ENCODE measurements around the gene TMEM198. TPM values are rescaled to one million over a fixed set of nuclear protein-coding genes. Genes with fewer than 3 reads are reported as not detected.

TMEM198 gene
- total and polyA plus RNA-seq, 4 donors: 1.7 to 7.4 (median 2.3) TPM; not detected in 1

DNA sequence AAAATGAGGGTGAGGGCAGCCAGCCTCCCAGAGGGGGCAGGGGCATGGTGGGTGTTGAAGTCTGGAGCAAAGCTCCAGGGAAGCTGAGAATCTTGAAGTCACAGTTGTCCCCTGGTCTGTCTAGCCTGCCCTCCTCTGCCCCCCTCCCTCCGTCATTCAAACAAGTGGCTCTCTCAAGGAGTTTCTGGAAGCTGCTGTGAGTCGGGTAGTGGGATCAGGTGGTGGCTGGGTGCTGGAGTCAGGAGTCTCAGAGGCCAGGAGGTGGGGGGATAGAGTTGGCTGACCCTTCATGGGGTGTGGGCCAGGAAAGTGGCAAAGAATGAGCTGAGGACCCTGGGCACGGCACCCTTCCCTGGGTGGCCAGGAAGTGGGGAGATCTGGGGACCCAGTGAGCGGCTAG, 30.0 kb upstream of the TMEM198 start:
- no peak for ATAC-seq (ENCODE audit: low FRiP score)
- no peaks in the 10 kb centered on the region for H3K4me1 ChIP-seq (ENCODE audit: control insufficient read depth in 1 of 2, insufficient read depth in 2 of 2, low read length in 2 of 2)
- no peaks in the 10 kb centered on the region for H3K9me3 ChIP-seq (ENCODE audit: control insufficient read depth, low read length)
- no peaks in the 10 kb centered on the region for H3K36me3 ChIP-seq (ENCODE audit: control insufficient read depth in 1 of 2, insufficient read depth in 2 of 2, low read length in 1 of 2)
- WGBS, 2 donors: 15% methylated on average over 4 of the region's 4 CpGs
- intact Hi-C loops (cut with DNase I): no loop called here
- H3K27me3 ChIP-seq (ENCODE audit: control insufficient read depth in 1 of 2, insufficient read depth in 2 of 2, low read length in 1 of 2): no peaks in the 10 kb centered on the region
- no peak for DNase-seq
- H3K27ac ChIP-seq (ENCODE audit: low read depth in 1 of 2, low read length in 2 of 2): no peak overlapping the region
- H3K4me3 ChIP-seq (ENCODE audit: low read length in 2 of 2): no peak overlapping the region

- DNase-seq (no peak), ATAC-seq (ENCODE audit: low FRiP score) (no peak)
- WGBS, 2 donors: 10 to 11% methylated on average over 26 to 31 of the region's 31 CpGs
- Histone ChIP-seq H3K4me1 (ENCODE audit: control insufficient read depth in 1 of 2, insufficient read depth in 2 of 2, low read length in 2 of 2) (no peaks in the 10 kb centered on the region), H3K27me3 (ENCODE audit: control insufficient read depth in 1 of 2, insufficient read depth in 2 of 2, low read length in 1 of 2) (no peaks in the 10 kb centered on the region), H3K4me3 (ENCODE audit: low read length in 2 of 2) (no peak within 1 kb of the TSS), H3K36me3 (ENCODE audit: control insufficient read depth in 1 of 2, insufficient read depth in 2 of 2, low read length in 1 of 2) (no peaks in the 10 kb centered on the region), H3K9me3 (ENCODE audit: control insufficient read depth, low read length) (no peaks in the 10 kb centered on the region), H3K27ac (ENCODE audit: low read depth in 1 of 2, low read length in 2 of 2) (no peak within 1 kb of the TSS)
- intact Hi-C loops (cut with DNase I): no loop called here
These were observed 29.5 kb upstream of the TMEM198 start, which contains the start of gene ASIC4 for GRCh38 chr2:219514196-219514761. ASIC4 (plus strand) TSS chr2:219514482; CDS start chr2:219514725, 243 bp downstream.

GRCh38 chr2:219514836-219515235, 29.0 kb upstream of the TMEM198 start:
- 95 to 96% methylated on average over 20 to 21 of the region's 21 CpGs for WGBS, 2 donors
- intact Hi-C loops (cut with DNase I): no loop called here
- H3K4me3 ChIP-seq (ENCODE audit: low read length in 2 of 2): no peak overlapping the region
- ATAC-seq (ENCODE audit: low FRiP score): no peak
- DNase-seq: no peak
- H3K27me3 ChIP-seq (ENCODE audit: control insufficient read depth in 1 of 2, insufficient read depth in 2 of 2, low read length in 1 of 2): no peaks in the 10 kb centered on the region
- no peaks in the 10 kb centered on the region for H3K9me3 ChIP-seq (ENCODE audit: control insufficient read depth, low read length)
- no peaks in the 10 kb centered on the region for H3K36me3 ChIP-seq (ENCODE audit: control insufficient read depth in 1 of 2, insufficient read depth in 2 of 2, low read length in 1 of 2)
- no peak overlapping the region for H3K27ac ChIP-seq (ENCODE audit: low read depth in 1 of 2, low read length in 2 of 2)
- H3K4me1 ChIP-seq (ENCODE audit: control insufficient read depth in 1 of 2, insufficient read depth in 2 of 2, low read length in 2 of 2): no peaks in the 10 kb centered on the region

- H3K36me3 ChIP-seq (ENCODE audit: control insufficient read depth in 1 of 2, insufficient read depth in 2 of 2, low read length in 1 of 2): no peaks in the 10 kb centered on the region
- no peak for ATAC-seq (ENCODE audit: low FRiP score)
- H3K27me3 ChIP-seq (ENCODE audit: control insufficient read depth in 1 of 2, insufficient read depth in 2 of 2, low read length in 1 of 2): no peaks in the 10 kb centered on the region
- DNase-seq: no peak
- no peaks in the 10 kb centered on the region for H3K9me3 ChIP-seq (ENCODE audit: control insufficient read depth, low read length)
- no peak overlapping the region for H3K27ac ChIP-seq (ENCODE audit: low read depth in 1 of 2, low read length in 2 of 2)
- H3K4me1 ChIP-seq (ENCODE audit: control insufficient read depth in 1 of 2, insufficient read depth in 2 of 2, low read length in 2 of 2): no peaks in the 10 kb centered on the region
- WGBS, 2 donors: 89 to 91% methylated on average over 17 of the region's 17 CpGs
- intact Hi-C loops (cut with DNase I): no loop called here
- no peak overlapping the region for H3K4me3 ChIP-seq (ENCODE audit: low read length in 2 of 2)
These were observed 27.8 kb upstream of the TMEM198 start for GRCh38 chr2:219515874-219516629.

DNA sequence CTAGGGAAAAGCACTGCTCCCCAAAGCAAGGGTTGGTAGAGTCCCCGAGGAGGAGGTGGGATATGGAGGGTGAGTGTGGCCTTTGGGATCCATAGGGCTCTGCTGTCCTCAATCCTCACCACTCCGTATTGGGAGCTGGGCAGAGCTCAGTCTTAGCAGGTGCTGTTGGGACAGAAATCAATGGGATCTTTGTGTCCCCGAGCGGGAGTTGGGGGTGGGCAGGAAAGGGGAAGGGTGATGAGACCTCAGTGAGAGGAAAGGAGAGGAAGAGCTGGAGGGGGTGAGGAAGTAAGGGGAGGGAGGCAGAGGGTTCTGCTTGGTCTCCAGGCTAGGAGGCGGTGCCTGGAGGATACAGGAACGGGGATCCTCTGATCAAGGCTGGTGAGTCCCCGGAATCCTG, 26.9 kb upstream of the TMEM198 start:
- no peak overlapping the region for H3K4me3 ChIP-seq (ENCODE audit: low read length in 2 of 2)
- ATAC-seq (ENCODE audit: low FRiP score) (no peak), DNase-seq (no peak)
- intact Hi-C loops (cut with DNase I): no loop called here
- no peaks in the 10 kb centered on the region for H3K36me3 ChIP-seq (ENCODE audit: control insufficient read depth in 1 of 2, insufficient read depth in 2 of 2, low read length in 1 of 2)
- H3K9me3 ChIP-seq (ENCODE audit: control insufficient read depth, low read length): no peaks in the 10 kb centered on the region
- H3K27ac ChIP-seq (ENCODE audit: low read depth in 1 of 2, low read length in 2 of 2): no peak overlapping the region
- 89 to 93% methylated on average over 7 of the region's 7 CpGs for WGBS, 2 donors
- no peaks in the 10 kb centered on the region for H3K27me3 ChIP-seq (ENCODE audit: control insufficient read depth in 1 of 2, insufficient read depth in 2 of 2, low read length in 1 of 2)
- no peaks in the 10 kb centered on the region for H3K4me1 ChIP-seq (ENCODE audit: control insufficient read depth in 1 of 2, insufficient read depth in 2 of 2, low read length in 2 of 2)

DNA sequence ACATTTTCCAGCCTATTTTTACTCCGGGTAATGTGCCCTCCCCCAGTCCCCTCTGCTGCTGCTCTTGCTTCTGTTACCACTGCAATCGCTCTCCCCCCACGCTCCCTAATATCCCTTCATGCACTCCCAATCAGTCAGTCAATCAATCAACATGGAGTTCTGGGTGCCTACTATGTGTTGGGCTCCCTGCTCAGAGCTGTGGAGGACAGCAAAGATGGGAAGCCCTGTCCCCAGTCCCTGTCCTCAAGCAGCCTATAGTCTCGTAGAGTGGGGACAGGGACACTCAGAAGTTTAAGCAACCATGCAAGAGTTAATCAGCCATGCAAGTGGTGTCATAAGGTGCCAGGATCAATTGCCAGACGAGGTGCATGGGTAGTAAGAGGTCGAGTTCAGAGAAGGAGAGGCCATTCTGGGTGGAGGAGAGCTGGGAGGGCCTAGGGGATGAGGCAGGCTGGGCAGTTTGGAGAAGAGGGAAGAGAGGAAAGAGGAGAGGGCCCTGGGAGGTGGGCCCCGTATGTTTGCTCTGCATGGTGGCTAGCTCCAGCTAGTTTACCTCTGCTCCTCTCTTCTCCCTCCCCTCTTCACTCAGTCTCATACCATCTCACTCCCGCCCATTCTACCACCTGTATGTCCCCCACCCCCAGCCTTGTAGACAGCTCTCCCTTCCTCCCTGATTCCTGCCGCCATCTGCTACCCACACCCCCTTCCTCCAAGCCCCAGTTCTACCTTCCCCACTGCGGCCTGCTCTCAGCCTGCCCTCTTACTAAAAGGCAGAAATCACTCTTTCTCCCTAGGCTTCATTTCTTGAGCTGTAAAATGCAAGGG, 25.7 kb upstream of the TMEM198 start:
- intact Hi-C loops (cut with DNase I): no loop called here
- DNase-seq (no peak), ATAC-seq (ENCODE audit: low FRiP score) (no peak)
- no peaks in the 10 kb centered on the region for H3K36me3 ChIP-seq (ENCODE audit: control insufficient read depth in 1 of 2, insufficient read depth in 2 of 2, low read length in 1 of 2)
- WGBS, 2 donors: 77% methylated on average over 9 to 10 of the region's 10 CpGs
- H3K27me3 ChIP-seq (ENCODE audit: control insufficient read depth in 1 of 2, insufficient read depth in 2 of 2, low read length in 1 of 2): no peaks in the 10 kb centered on the region
- H3K4me3 ChIP-seq (ENCODE audit: low read length in 2 of 2): no peak overlapping the region
- no peak overlapping the region for H3K27ac ChIP-seq (ENCODE audit: low read depth in 1 of 2, low read length in 2 of 2)
- no peaks in the 10 kb centered on the region for H3K9me3 ChIP-seq (ENCODE audit: control insufficient read depth, low read length)
- H3K4me1 ChIP-seq (ENCODE audit: control insufficient read depth in 1 of 2, insufficient read depth in 2 of 2, low read length in 2 of 2): no peaks in the 10 kb centered on the region

DNA sequence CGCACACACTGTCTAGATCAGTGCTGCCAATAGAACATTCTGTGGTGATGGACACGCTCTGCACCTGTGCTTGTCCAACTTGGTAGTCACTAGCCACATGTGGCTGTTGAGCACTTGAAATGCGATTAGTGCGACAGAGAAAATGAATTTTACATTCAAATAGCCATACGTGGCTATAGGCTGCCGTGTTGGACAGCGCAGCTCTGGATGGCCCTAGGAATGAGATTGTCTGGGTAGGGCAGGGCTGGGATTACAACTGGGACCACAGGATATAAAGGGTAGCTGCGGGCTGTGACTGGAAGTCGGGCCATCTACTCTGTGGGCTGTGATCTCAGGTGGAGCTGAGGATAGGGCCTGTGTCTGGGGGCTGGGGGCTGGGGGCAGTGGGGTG, 24.3 kb upstream of the TMEM198 start:
- H3K36me3 ChIP-seq (ENCODE audit: control insufficient read depth in 1 of 2, insufficient read depth in 2 of 2, low read length in 1 of 2): no peaks in the 10 kb centered on the region
- no peak overlapping the region for H3K4me3 ChIP-seq (ENCODE audit: low read length in 2 of 2)
- no peak for DNase-seq
- WGBS, 2 donors: 88 to 97% methylated on average over 9 of the region's 9 CpGs
- no peak overlapping the region for H3K27ac ChIP-seq (ENCODE audit: low read depth in 1 of 2, low read length in 2 of 2)
- no peaks in the 10 kb centered on the region for H3K27me3 ChIP-seq (ENCODE audit: control insufficient read depth in 1 of 2, insufficient read depth in 2 of 2, low read length in 1 of 2)
- ATAC-seq (ENCODE audit: low FRiP score): no peak
- H3K9me3 ChIP-seq (ENCODE audit: control insufficient read depth, low read length): no peaks in the 10 kb centered on the region
- no peaks in the 10 kb centered on the region for H3K4me1 ChIP-seq (ENCODE audit: control insufficient read depth in 1 of 2, insufficient read depth in 2 of 2, low read length in 2 of 2)
- intact Hi-C loops (cut with DNase I): no loop called here

DNA sequence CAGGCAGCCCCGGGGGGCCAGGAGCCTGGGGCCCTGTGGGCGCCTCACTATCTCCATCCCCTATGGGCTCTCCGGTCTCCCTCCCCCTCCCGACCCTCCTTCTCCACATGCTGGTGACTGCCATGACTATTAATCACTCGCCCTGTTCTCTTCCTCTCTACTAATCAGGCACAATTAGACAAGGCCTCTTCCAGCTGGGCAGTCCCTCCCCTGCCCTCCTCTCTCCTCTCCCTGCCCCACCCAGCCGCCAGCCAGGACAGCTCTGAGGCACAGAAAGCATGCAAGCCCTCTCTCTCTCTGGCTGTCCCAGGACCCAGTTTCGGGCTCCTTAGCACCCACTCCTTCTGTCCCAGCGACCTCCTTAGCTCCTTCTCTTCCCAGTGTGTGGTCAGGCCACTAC, 23.7 kb upstream of the TMEM198 start:
- ATAC-seq (ENCODE audit: low FRiP score) (no peak), DNase-seq (no peak)
- Histone ChIP-seq H3K4me3 (ENCODE audit: low read length in 2 of 2) (no peak overlapping the region), H3K9me3 (ENCODE audit: control insufficient read depth, low read length) (no peaks in the 10 kb centered on the region), H3K36me3 (ENCODE audit: control insufficient read depth in 1 of 2, insufficient read depth in 2 of 2, low read length in 1 of 2) (no peaks in the 10 kb centered on the region), H3K27ac (ENCODE audit: low read depth in 1 of 2, low read length in 2 of 2) (no peak overlapping the region), H3K27me3 (ENCODE audit: control insufficient read depth in 1 of 2, insufficient read depth in 2 of 2, low read length in 1 of 2) (no peaks in the 10 kb centered on the region), H3K4me1 (ENCODE audit: control insufficient read depth in 1 of 2, insufficient read depth in 2 of 2, low read length in 2 of 2) (no peaks in the 10 kb centered on the region)
- intact Hi-C loops (cut with DNase I): no loop called here
- 81 to 86% methylated on average over 8 of the region's 8 CpGs for WGBS, 2 donors
